Forelimb muscle (tissue), 1 donor: ENCODE measurements around the gene ARHGDIB. TPM values are rescaled to one million over a fixed set of nuclear protein-coding genes. Genes with fewer than 3 reads are reported as not detected.

Experiments used
- DNase-seq: peaks from one replicate; pipeline ENCODE4 v3.0.0-alpha.2; 2013; ENCODE audit warnings: low read depth
- polyA plus RNA-seq: library from polyadenylated mRNA; unstranded; fragments of 120-200 nt; gene quantifications from one replicate; pipeline ENCODE4 v1.2.1, GENCODE V29; 2013; ENCODE audit not compliant: insufficient read length

The ARHGDIB gene
- polyA plus RNA-seq, 1 donor = 32.3 TPM

DNA sequence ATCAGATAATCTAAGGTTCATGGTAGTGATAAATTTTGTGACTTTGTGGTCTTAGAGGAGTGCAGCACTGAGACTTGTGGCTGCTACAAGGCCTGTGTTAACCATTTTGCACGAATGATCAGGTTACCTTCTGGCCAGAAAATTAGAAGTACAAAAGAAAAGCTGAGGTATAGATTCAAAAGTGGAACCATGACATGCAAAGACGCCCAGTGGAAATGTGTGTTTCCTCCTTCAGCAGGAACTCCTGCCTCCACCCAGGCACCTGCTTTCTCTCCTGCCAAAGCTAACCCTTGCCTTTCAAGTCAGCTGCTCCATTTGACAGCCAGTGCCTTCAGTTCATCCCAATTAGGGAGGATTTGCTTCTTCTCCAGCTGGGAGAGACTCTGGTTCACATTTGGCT lies 21.6 kb upstream of the ARHGDIB start:
- DNase-seq = no peak

DNA sequence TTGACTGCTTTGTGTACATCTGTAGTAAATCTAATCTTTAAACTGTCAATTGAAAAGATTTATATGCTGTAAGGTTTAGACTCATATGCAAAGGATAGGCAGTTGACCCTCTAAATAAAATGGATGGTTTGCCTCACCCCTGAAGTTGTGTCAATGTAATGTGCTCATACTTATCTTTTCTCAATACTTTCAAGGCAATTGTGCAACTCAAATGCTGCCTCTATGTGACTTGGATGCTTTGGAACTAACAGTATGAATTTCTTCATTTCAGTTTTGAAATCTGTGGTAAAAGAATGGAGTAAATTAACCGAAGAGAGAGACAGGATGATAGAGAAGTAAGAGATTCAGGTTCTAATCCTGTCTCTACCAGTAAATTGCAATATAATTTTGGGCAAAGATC lies 21.2 kb upstream of the ARHGDIB start:
- no peak for DNase-seq

DNA sequence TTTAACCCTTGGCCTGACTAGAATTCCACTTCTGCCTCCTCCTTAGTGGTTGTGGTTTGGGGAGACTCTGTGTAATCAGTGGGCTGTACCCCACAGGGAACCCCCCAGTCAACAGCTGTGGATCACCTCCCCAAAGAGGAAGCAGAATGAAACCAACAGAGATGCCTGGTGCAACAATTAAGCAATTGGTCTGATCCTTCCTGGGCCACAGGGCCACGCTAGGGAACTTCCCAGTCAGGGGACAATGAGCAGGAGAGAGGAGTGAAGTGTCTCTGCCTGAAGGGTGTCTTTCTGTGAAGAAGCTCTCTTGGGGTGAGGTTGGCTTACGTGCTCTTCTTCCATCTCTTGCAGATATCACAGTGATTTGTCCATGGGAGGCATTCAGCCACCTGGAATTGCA lies 19.6 kb upstream of the ARHGDIB start:
- DNase-seq = no peak

DNA sequence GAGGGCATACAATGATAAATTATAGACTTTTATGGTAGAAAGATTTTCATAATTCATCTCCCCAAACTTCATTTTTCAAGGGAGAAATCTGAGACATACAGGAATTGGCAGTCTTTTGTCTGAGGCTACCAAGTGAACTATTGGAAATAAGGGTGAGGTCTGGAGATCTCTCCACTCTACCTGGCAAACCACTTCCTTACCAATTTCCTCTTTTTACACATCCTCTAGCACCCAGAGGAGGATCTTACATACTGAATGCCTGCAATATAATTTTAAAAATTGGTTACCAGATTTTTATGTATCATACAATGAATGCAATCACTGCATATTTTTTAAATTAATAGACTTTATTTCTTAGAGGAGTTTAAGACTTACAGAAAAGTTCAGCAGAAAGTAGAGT lies 18.1 kb upstream of the ARHGDIB start:
- DNase-seq = no peak

DNA sequence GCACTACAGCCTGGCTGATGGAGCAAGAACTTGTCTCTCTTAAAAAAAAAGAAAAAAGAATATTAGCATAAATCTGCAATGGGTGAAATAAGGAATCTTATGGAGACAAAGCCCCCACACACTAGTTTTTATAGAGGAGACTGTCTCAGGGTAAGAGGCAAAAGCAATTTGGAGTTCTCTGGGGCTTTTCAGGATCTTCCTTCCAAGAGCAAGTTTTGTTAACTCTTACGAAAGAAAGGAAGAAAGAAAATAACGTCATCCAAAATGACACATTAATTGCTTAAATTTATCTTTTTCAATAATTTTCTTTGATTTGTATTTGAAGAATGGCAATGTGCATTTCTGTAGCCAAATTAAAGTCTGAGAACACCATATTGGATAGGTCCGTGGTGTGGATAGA lies 15.3 kb upstream of the ARHGDIB start:
- DNase-seq = no peak

DNA sequence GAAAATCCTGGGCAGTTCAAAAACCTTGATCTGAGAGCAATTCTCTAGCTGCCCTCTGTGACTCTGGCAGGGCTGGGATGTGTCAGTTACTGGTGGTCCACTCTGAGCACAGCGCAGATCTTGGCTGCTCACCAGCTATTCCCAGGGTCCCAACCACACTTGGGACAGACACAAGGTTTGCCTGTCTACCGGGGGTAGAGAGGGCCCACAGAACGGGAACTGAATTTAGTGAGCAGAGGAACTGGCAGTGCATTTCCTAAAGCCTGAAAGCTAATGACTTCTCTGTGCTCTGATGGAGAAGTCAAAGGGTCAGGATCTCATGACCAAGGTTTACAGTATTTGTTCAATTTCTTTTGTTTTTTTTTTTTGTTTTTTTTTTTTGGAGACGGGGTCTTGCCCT lies 14.1 kb upstream of the ARHGDIB start:
- DNase-seq = no peak

DNA sequence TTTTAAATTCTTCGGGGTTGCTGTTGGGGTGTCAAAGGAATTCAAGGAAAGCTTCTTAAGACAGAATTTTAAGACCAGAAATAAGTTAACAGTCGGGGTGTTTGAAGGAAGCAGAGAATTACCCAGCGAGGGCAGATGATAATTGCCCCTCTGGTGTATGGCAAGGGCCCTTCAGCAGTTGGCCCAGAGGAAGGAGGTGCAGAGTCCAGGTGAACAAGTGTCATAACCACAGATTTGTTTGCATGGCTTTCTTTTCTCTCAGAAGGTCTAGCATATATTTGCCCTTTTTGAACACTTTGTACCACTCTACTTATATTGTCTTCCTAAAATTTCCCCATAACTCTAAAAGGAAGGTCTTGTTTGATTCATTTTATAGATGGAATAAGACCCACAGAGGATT lies 13.2 kb upstream of the ARHGDIB start:
- no peak for DNase-seq

DNA sequence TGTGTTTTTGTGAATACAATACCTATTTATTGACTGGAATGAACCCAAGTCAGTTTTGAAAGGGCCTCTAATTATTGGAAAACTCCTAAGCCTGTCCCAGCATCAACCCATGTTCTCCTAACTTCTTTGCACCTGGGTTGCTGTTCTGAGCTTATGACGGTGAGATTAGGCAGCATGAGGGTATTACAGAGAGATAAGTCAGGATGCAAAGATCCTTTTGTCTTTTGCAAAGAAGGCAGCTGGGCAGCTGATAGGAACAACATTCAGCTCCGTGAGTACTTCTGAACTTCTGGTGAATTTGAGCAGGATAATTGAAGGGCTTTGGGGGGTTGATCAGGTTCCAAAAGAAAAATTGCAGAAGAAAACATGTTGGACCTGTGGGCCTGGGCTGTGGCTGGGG lies 11.4 kb upstream of the ARHGDIB start, which contains the start of gene PDE6H:
PDE6H (plus strand) TSS at position 227 of the 400 bp plus-strand sequence. CDS start 4,971 bp downstream, outside the sequence.
- DNase-seq = no peak

DNA sequence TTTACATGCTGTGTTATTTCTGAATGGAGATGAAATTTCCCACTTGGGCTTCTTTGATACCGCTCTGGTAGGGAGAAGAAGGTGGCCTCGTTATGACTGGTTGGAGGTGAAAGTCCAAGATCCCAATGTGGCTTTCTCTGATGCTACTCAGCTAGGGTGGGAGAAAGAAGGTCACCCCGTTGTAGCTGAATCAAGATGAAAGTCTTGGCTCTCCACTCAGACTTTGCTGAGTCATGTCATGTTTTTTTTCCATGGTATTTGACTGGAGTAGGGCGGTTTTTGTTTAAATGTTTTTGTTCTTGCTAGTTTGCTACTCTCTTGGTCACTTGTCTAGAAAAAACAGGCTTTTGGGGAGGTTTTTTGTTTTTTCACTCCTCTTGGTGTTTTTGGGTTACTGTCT lies 9.1 kb upstream of the ARHGDIB start:
- no peak for DNase-seq

DNA sequence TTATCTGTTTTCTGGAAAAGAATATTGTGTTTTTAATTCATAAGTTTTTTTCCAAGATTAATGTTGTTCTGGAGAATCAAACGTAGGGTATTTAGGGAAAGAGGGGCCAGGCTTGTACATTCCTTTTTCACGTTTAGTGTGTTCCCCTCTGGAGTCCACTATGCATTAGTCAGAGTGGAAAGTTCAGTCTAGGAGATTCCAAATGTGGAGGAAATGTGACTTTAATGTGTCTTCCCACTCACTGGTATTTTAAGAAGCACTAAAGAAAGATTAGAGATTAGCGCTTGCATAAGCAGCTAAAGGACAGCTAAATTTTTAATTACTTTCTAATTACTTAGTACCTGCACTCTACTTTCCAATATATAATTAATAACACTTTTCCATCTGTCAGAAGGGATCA lies 7.1 kb upstream of the ARHGDIB start:
- no peak for DNase-seq

DNA sequence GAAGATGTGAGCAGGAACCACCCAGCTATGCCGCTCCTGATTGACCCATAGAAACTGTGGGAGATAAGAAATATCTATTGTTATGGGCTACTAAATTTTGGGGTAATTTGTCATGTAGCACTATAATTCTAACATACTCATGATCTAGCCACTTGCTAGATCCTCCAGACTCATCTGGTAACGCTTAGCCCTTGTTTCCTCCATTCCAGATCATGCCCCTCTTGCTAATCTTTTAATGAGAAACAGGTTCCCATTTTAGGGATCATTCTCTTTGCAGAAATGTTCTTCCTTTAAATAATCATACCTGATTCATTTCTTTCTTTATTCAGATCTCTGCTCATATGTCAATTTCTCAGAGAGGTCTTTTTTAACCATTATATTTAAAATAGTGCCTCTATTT lies 3.8 kb upstream of the ARHGDIB start:
- no peak for DNase-seq

DNA sequence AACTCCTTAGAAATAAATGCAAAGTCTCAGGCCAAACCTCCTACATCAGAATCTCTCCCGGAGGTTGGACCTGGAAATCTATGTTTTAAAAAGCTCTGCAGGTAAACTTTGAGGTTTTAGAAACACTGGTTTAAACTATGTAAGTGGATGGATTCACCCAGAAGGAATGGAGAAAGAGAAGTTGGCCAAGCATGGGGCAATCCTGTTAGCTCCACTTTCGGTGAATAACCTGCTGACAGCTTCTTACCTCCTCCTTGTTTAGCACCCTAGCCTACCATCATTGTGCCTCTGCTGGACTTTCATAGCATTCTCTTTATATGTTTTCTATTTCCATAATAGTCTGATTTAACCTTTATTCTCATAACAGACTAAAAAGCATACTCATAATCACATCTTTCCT lies 3.0 kb upstream of the ARHGDIB start:
- DNase-seq = no peak

DNA sequence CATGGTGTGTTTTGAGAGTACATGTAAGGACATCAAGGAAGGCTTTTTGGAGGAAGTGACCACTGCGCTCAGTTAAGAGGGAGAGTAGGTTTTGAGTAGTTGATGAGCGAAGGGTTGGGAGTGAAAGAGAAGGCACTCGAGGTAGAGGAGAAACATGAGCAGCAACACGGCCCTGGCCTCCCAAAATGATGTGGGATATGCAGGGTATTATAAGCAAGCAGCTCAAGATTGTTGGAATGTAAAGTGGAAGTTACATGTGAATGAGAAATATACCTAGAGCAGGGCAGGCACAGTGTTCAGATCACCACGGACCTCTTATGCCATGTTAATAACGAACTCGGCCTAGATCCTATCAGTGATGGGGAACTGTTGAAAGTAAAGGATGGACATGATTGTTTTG lies 2.1 kb upstream of the ARHGDIB start:
- no peak for DNase-seq

DNA sequence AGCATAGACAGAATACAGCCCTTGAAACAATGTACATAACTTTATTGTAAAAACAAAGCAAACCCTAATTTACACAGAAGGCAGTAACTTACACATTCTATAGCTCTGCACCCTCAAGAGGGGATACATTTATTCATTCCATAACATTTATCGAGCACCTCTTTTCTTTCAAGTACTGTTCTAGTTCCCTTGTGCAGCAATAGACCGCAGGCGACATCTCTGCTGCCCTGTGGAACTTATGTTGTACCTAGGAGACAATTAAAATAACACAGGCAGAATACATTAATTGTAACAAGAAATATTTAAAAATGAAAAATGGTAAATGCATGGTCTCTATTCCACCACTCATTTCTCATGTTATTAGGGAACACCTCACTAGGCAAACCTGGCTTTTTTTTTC lies 1.4 kb upstream of the ARHGDIB start:
- DNase-seq = no peak

DNA sequence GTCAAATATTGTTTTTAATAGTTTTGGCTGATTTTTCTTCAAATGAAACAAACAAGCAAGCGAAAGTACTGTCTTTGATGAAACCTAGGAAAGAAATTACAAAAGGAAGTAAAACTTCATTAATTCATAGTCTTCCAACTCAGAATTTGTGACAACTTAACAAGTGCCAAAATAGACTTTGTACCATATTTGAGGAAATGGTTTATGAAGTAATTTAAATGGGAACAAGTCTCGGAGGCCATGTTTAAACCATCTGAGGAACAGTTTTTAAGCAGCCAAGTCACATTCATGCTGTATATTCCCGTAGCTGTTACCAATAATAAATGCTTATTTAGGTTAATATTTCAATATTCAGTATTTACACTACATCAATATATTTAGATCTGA lies 745 bp upstream of the ARHGDIB start:
- no peak for DNase-seq

DNA sequence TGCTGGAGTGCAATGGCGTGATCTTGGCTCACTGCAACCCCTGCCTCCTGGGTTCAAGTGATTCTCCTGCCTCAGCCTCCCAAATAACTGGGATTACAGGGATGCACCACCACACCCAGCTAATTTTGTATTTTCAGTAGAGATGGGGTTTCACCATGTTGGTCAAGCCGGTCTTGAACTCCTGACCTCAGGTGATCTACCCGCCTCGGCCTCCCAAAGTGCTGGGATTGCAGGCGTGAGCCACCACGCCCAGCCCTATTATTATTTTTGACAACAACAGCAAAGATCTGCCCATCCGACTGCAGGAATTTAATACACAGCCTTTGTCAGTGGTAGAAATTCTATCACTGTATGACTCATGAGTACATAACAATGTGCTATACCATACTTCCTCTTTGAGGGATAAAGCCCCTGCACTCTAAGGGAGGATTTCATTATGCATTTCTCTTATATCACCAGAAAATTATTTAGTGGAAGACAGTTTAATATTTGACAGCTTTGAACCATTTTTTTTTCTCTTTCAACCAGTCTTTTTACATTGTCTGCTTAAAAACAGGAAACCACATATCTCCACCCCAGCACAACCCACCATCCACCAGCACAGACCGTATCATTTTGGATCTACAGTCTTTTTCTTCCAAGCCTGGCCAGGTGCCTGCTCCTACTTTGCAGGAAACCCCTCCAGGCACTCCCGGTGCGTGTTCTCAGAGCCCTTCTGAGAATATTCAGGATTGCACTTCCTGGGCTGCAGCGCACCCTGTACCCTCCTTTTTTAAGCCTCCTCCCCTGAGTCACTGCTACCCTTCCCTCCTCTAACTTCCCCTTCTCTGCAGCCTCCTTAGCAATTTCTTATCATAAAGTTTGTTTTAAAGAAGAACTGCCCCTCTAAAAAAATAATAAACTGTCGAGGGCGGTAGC lies 594 bp downstream of the ARHGDIB start:
- no peak for DNase-seq

DNA sequence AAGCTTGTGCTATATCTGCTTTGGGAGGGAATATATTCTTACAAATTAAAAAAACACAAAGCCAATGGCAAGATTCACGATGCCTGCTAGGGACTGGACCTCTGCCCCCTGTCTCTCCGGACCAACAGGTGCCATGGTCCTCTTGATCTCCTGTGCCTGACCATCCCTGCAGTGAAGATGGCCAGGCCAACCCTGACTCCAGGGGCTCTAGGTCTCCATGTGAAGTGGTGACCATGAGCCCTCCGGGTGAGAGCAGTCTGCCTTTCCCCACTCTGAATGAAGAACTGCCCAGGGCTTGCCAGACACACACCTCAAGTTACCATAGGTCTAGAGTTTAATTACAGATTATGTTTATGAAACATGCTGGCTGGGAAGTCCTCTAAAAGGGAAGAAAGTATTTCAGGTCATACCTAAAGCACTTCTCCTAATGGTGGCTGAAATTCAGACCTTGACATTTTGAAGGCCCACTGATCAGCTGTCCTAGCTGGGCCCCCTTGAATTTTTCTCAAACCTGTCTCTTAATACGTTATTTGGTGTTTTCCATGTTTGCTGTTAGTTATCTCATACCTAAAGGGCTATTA lies 1.4 kb downstream of the ARHGDIB start:
- DNase-seq = no peak

DNA sequence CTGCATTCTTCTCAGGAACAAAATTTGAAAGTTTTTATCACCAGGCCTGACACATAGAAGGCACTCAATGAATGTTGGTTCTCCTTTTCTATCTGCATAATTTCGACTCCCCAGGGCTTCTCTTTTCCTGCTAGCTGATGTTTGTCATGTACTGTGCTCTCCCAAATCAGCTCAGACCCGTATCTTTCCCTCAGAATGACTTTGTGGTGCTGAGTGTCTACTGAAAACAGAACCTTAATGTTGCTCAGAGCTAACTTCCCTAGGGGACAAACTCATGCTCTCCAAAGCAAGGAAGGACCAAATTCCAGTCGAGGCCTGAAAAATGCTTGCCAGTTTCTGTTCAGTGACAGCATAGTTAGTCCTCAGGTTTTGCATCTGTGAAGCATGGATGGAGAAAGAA lies 1.9 kb downstream of the ARHGDIB start:
- DNase-seq = no peak

DNA sequence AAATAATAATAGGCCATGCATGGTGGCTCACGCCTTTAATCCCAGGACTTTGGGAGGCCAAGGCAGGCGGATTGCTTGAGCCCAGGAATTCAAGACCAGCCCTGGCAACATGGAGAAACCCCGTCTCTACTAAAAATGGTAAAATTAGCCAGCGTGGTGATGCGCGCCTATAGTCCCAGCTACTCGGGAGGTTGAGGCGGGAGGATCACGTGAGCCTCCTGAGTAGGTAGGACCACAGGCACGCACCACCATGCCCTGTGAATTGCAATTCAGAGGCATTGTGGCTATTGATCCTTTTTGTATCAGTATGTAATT lies 2.3 kb downstream of the ARHGDIB start:
- DNase-seq = no peak

DNA sequence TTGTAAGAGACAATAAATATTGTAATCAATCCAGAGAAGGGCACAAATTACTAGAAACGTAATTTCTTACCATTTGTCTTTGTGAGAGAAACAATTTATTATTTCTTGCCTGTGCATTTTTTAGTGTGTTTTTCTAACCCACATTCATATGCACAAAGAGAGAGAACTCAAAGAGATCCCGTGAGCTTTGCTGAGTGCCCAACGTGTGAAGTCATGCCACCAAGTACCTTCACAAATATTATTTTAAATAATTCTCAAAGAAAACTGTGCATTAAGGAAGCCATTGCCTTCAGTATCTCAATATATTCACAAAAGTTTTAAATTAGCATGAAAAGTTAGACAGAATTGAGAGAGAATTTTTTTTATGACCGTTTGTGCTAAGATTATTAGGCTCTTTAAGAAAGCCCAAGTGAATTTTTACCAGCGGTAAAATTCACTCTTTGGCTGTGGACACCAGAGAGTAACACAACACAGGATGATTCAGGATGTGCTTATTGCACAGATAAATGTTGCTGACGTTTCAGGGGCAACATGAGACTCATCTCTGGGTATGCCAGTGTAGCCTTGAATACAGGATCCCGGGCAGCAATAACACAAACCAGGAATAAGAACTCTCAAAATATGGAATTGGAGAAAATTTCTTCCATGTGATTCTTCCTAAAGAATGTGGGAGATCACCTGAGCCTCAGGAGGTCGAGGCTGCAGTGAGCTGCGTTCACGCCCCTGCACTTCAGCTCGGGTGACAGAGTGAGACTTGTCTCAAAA lies 2.9 kb downstream of the ARHGDIB start:
- DNase-seq = no peak

DNA sequence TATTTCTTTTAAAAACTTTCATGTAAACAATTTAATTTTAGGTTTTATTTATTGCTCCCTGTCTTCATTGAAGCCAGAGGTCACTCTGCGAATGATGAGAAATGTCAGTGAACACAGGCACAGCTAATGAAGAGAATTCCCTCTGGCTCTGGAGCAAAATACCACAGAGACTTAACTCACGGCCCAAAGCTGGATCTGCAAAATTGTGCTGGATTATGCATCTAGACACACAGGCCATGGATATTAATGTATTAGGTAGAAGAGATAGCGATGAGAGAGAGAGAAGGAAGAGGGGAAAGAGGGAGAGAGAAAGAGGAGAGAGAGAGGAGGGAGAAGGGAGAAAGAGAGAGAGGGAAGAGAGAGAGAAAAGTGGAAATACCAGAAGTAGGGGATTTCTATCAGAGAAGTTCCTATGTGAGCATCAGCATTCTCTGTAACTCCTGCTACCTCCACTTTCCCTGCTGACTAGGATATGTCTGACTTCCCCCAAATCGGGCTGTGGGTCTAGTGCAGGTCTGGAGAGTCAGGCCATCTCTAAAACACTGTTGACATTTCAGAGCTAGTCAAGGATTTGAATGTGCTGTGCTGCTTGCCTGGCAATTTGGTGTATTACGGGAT lies 3.7 kb downstream of the ARHGDIB start:
- no peak for DNase-seq

DNA sequence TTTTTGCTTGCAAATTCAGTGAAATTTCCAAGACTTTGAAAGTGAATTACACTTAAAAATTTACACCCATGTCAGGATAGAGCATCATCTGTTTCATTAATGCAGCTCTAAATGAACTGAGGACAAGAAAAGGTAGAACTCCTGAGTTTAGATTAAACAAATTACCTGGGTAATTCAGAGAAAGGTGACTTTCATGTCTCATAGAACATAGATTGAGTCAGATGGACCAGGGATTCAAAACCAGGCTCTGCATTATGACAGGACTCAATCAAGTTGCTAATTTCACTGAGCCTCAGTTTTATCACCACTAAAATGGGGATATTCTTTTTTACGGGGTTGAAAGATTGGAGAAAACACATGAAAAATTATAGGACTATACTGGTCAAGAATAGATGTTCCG lies 4.5 kb downstream of the ARHGDIB start:
- DNase-seq = no peak
